H1 (cell line): Measurements from ENCODE around the gene CPT1A.

Source experiments
- CBX8 ChIP-seq: fragments of 300-800, 300-1000 bp; sonication (generic); IDR thresholded peaks from 2 replicates; pipeline ENCODE4 v1.7.1; 2016; ENCODE audit warnings: low read depth, low read length, borderline replicate concordance
- CEBPB ChIP-seq: IDR thresholded peaks from 2 replicates; pipeline ENCODE4 v1.6.1; 2012; ENCODE audit warnings: low read depth, low read length
- EZH2 ChIP-seq: fragments of 200-600 bp; sonication (generic); IDR thresholded peaks from 2 replicates; pipeline ENCODE4 v1.7.1; 2012; ENCODE audit warnings: low read depth, mild to moderate bottlenecking, moderate library complexity, low read length, inconsistent platforms; ENCODE audit not compliant: severe bottlenecking
- GABPA ChIP-seq: IDR thresholded peaks from 2 replicates; pipeline ENCODE4 v1.6.1; 2011; ENCODE audit warnings: mild to moderate bottlenecking, low read length, moderate library complexity, borderline replicate concordance; ENCODE audit not compliant: insufficient read depth
- MAFK ChIP-seq: IDR thresholded peaks from 2 replicates; pipeline ENCODE4 v1.6.1; 2012; ENCODE audit warnings: low read depth, mild to moderate bottlenecking, improper control_type of control experiment, low read length
- POLR2AphosphoS5 ChIP-seq: IDR thresholded peaks from 2 replicates; pipeline ENCODE4 v1.6.1; 2011; ENCODE audit warnings: low read depth, low read length
- SP1 ChIP-seq: IDR thresholded peaks from 2 replicates; pipeline ENCODE4 v1.6.1; 2011; ENCODE audit warnings: low read depth, low read length
- SP2 ChIP-seq: IDR thresholded peaks from 2 replicates; pipeline ENCODE4 v1.6.1; 2012; ENCODE audit warnings: mild to moderate bottlenecking, low read length, inconsistent platforms
- SRF ChIP-seq: IDR thresholded peaks from 2 replicates; pipeline ENCODE4 v1.6.1; 2011; ENCODE audit warnings: mild to moderate bottlenecking, low read depth, low read length, moderate library complexity
- TAF1 ChIP-seq: IDR thresholded peaks from 2 replicates; pipeline ENCODE4 v1.6.1; 2011; ENCODE audit warnings: mild to moderate bottlenecking, low read depth, low read length
- YY1 ChIP-seq: IDR thresholded peaks from 2 replicates; pipeline ENCODE4 v1.6.1; 2011; ENCODE audit warnings: low read depth, mild to moderate bottlenecking, low read length
- TF ChIP-seq, protein P1 (sequence below), 3 experiments: IDR thresholded peaks; 1 replicate in 2 of 3; 2 replicates in 1 of 3; pipeline versions ENCODE4 v1.5.1 to v1.6.1; 2011; ENCODE audit warnings: low read length in 3 of 3, mild to moderate bottlenecking in 3 of 3, inconsistent platforms in 2 of 3, low read depth in 1 of 3, moderate library complexity in 1 of 3; ENCODE audit not compliant: insufficient read depth in 1 of 3; ENCODE audit errors: control extremely low read depth in 1 of 3
- TF ChIP-seq, protein P2 (sequence below): IDR thresholded peaks from 2 replicates; pipeline ENCODE4 v1.6.1; 2012; ENCODE audit warnings: inconsistent platforms

DNA sequence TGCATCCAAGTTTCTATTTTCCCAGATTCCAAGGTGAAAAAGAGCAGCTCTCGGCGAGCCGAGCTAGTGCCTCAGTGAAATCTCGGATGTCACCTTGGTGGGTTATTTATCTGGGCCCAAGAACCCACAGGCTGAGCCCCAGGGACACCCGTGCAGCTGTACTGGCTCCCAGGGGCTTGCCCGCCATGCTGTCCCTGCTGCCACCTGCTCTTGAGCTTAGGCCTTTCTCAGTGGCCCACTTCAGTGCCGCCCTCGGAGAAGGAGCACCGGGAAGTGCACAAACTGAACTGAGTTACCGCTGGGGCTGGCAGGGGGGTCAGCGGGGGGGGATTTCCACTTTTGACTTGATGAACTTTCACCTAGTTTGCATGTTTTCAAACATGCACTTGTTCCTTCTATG lies 27.9 kb downstream of the CPT1A start:
- TF ChIP-seq SRF (no peak), YY1 (no peak), CBX8 (no peak), GABPA (no peak), TAF1 (no peak), SP2 (no peak), CEBPB (no peak), POLR2AphosphoS5 (no peak), EZH2 (no peak), SP1 (no peak), MAFK (no peak)
- TF ChIP-seq, protein P1, sequence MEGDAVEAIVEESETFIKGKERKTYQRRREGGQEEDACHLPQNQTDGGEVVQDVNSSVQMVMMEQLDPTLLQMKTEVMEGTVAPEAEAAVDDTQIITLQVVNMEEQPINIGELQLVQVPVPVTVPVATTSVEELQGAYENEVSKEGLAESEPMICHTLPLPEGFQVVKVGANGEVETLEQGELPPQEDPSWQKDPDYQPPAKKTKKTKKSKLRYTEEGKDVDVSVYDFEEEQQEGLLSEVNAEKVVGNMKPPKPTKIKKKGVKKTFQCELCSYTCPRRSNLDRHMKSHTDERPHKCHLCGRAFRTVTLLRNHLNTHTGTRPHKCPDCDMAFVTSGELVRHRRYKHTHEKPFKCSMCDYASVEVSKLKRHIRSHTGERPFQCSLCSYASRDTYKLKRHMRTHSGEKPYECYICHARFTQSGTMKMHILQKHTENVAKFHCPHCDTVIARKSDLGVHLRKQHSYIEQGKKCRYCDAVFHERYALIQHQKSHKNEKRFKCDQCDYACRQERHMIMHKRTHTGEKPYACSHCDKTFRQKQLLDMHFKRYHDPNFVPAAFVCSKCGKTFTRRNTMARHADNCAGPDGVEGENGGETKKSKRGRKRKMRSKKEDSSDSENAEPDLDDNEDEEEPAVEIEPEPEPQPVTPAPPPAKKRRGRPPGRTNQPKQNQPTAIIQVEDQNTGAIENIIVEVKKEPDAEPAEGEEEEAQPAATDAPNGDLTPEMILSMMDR (IDR thresholded peaks at IDR 0.05; ENCODE audit: control extremely low read depth in 1 of 3, insufficient read depth in 1 of 3, low read depth in 1 of 3, low read length in 3 of 3): no peak
- TF ChIP-seq, protein P2, sequence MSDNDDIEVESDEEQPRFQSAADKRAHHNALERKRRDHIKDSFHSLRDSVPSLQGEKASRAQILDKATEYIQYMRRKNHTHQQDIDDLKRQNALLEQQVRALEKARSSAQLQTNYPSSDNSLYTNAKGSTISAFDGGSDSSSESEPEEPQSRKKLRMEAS: no peak
